Loucy (cell line): Measurements from ENCODE around the gene MAP3K21.

ENCODE experiments used
- H2AFZ ChIP-seq: fragments of 200-600 bp; sonication (generic); 2 replicates; pipeline ENCODE4 v1.6.0; 2016; ENCODE audit warnings: antibody characterized with exemption, mild to moderate bottlenecking, low read length, moderate library complexity
- H3F3A ChIP-seq: fragments of 200-600 bp; 2 replicates; pipeline ENCODE4 v1.6.0; 2016; ENCODE audit warnings: antibody characterized with exemption, low read depth, mild to moderate bottlenecking
- H3K27me3 ChIP-seq: fragments of 200-600 bp; sonication (generic); 2 replicates; pipeline ENCODE4 v1.6.1; 2014; ENCODE audit warnings: low read length, mild to moderate bottlenecking; ENCODE audit not compliant: insufficient read depth, poor library complexity, severe bottlenecking
- H3K36me3 ChIP-seq: fragments of 200-600 bp; sonication (generic); 2 replicates; pipeline ENCODE4 v1.6.1; 2016; ENCODE audit warnings: low read length; ENCODE audit not compliant: insufficient read depth
- H3K4me1 ChIP-seq: fragments of 200-600 bp; sonication (generic); 2 replicates; pipeline ENCODE4 v1.5.1; 2014; ENCODE audit warnings: low read length, mild to moderate bottlenecking; ENCODE audit not compliant: insufficient read depth, poor library complexity, severe bottlenecking
- H3K4me2 ChIP-seq: fragments of 200-600 bp; sonication (generic); 2 replicates; pipeline ENCODE4 v1.6.0; 2014; ENCODE audit warnings: antibody characterized with exemption, low read length, low read depth, mild to moderate bottlenecking; ENCODE audit not compliant: poor library complexity, severe bottlenecking
- H3K4me3 ChIP-seq: fragments of 200-600 bp; sonication (generic); 2 replicates; pipeline ENCODE4 v1.5.1; 2014; ENCODE audit warnings: low read length, mild to moderate bottlenecking, mixed read lengths; ENCODE audit not compliant: poor library complexity, severe bottlenecking
- H3K79me2 ChIP-seq: fragments of 200-600 bp; sonication (generic); 2 replicates; pipeline ENCODE4 v1.6.1; 2014; ENCODE audit warnings: low read length; ENCODE audit not compliant: insufficient read depth
- H3K9ac ChIP-seq: fragments of 200-600 bp; sonication (generic); 2 replicates; pipeline ENCODE4 v1.6.0; 2014; ENCODE audit warnings: mild to moderate bottlenecking, low read depth, low read length, moderate library complexity; ENCODE audit not compliant: poor library complexity, severe bottlenecking
- H3K9me2 ChIP-seq: fragments of 200-600 bp; sonication (generic); replicated peaks from 2 replicates; pipeline ENCODE4 v1.6.1; 2016; ENCODE audit warnings: low read depth, low read length, mixed read lengths
- H3K9me3 ChIP-seq: fragments of 200-600 bp; sonication (generic); 2 replicates; pipeline ENCODE4 v1.6.1; 2014; ENCODE audit warnings: mild to moderate bottlenecking, antibody characterized with exemption, low read length, low read depth; ENCODE audit not compliant: insufficient read depth
- H4K20me1 ChIP-seq: fragments of 200-600 bp; sonication (generic); 2 replicates; pipeline ENCODE4 v1.6.0; 2014; ENCODE audit warnings: antibody characterized with exemption, low read length, mild to moderate bottlenecking; ENCODE audit not compliant: insufficient read depth, poor library complexity, severe bottlenecking
- CTCF ChIP-seq: fragments of 200-600 bp; sonication (generic); conservative IDR thresholded peaks from 2 replicates; pipeline ENCODE4 v1.5.1; 2014; ENCODE audit warnings: mild to moderate bottlenecking, antibody characterized with exemption, low read length
- EZH2phosphoT487 ChIP-seq: fragments of 200-600 bp; IDR thresholded peaks from 2 replicates; pipeline ENCODE4 v1.6.1; 2018; ENCODE audit warnings: antibody characterized with exemption, mild to moderate bottlenecking, moderate library complexity, borderline replicate concordance

MAP3K21 gene

GRCh38 chr1:233337505-233337904 is 10.0 kb downstream of the MAP3K21 start:
- no peaks in the 10 kb centered on the region for H3F3A ChIP-seq

GRCh38 chr1:233338102-233338501 is 10.6 kb downstream of the MAP3K21 start:
- no peak overlapping the region for H3K4me2 ChIP-seq
- no peaks in the 10 kb centered on the region for H3F3A ChIP-seq
- H3K9ac ChIP-seq: no peak overlapping the region
- no peak overlapping the region for H3K4me3 ChIP-seq
- peaks cover 31% of the 10 kb centered on the region for H3K79me2 ChIP-seq
- H3K4me1 ChIP-seq: peaks cover 44% of the 10 kb centered on the region
- H2AFZ ChIP-seq: no peak overlapping the region
- H3K27me3 ChIP-seq: no peaks in the 10 kb centered on the region
- TF ChIP-seq EZH2phosphoT487 (no peak), CTCF (no peak)
- H3K9me2 ChIP-seq: no peaks in the 10 kb centered on the region
- H3K9me3 ChIP-seq: no peaks in the 10 kb centered on the region
- no peaks in the 10 kb centered on the region for H4K20me1 ChIP-seq
- no peaks in the 10 kb centered on the region for H3K36me3 ChIP-seq

More at GRCh38 chr1:233337505-233337904, 10.0 kb downstream of the MAP3K21 start:
- H2AFZ ChIP-seq: no peak overlapping the region
- no peaks in the 10 kb centered on the region for H3K36me3 ChIP-seq
- no peaks in the 10 kb centered on the region for H3K9me2 ChIP-seq
- no peak overlapping the region for H3K4me3 ChIP-seq
- no peaks in the 10 kb centered on the region for H3K9me3 ChIP-seq
- H4K20me1 ChIP-seq: no peaks in the 10 kb centered on the region
- TF ChIP-seq EZH2phosphoT487: no peak
- TF ChIP-seq CTCF: no peak
- no peak overlapping the region for H3K9ac ChIP-seq
- peaks cover 33% of the 10 kb centered on the region for H3K79me2 ChIP-seq
- H3K4me2 ChIP-seq: no peak overlapping the region
- peaks cover 50% of the 10 kb centered on the region for H3K4me1 ChIP-seq
- no peaks in the 10 kb centered on the region for H3K27me3 ChIP-seq

GRCh38 chr1:233340031-233340555 is 12.6 kb downstream of the MAP3K21 start:
- peaks cover 35% of the 10 kb centered on the region for H3K4me1 ChIP-seq
- no peak overlapping the region for H3K9ac ChIP-seq
- no peak overlapping the region for H2AFZ ChIP-seq
- H3K4me3 ChIP-seq: no peak overlapping the region
- no peaks in the 10 kb centered on the region for H3K9me3 ChIP-seq
- TF ChIP-seq CTCF (no peak), EZH2phosphoT487 (no peak)
- peaks cover 25% of the 10 kb centered on the region for H3K79me2 ChIP-seq
- no peaks in the 10 kb centered on the region for H4K20me1 ChIP-seq
- no peak overlapping the region for H3K4me2 ChIP-seq
- no peaks in the 10 kb centered on the region for H3F3A ChIP-seq
- no peaks in the 10 kb centered on the region for H3K9me2 ChIP-seq
- no peaks in the 10 kb centered on the region for H3K36me3 ChIP-seq
- H3K27me3 ChIP-seq: no peaks in the 10 kb centered on the region
